IMR-90 (cell line): ENCODE measurements around the gene ALKBH1. TPM values are rescaled to one million over a fixed set of nuclear protein-coding genes. Genes with fewer than 3 reads are reported as not detected.

Source experiments
- ATAC-seq: fragments of 200-7000 bp; cut with Tn5 transposase; 2 replicates; pipeline ENCODE4 v1.9.1; 2020; ENCODE audit warnings: low read depth, mild to moderate bottlenecking, moderate library complexity
- BruUV-seq: library from RNA; stranded (reverse); fragments of 400-500 nt; replicated peaks from 2 replicates; lab custom pipeline; 2021; lab: Mats Ljungman, UMichigan
- CTCF ChIA-PET: fragments of 300-600 bp; formaldehyde crosslinking; extraction: SDS; loops from one replicate; lab custom pipeline; 2021; ENCODE audit warnings: antibody characterized with exemption; lab: Yijun Ruan, JAX
- POLR2A ChIA-PET: fragments of 300-600 bp; sonication (Branson Sonifier 250); formaldehyde crosslinking; loops from one replicate; lab custom pipeline; 2022; ENCODE audit warnings: antibody characterized with exemption; ENCODE audit not compliant: unreplicated experiment; lab: Charles Lee
- DNase-seq: peaks from one replicate; pipeline ENCODE4 v3.0.0; 2013
- H2AFZ ChIP-seq: replicated peaks from 2 replicates; pipeline ENCODE3; 2013; ENCODE audit warnings: low read length, mild to moderate bottlenecking; ENCODE audit not compliant: poor library complexity
- H2AK5ac ChIP-seq: 2 replicates; pipeline ENCODE4 v1.6.1; 2013; ENCODE audit warnings: low read depth, low read length, inconsistent platforms
- H2AK9ac ChIP-seq: replicated peaks from 2 replicates; pipeline ENCODE3; 2013; ENCODE audit warnings: mild to moderate bottlenecking, low read depth, low read length, moderate library complexity; ENCODE audit not compliant: poor library complexity
- H2BK120ac ChIP-seq: 2 replicates; pipeline ENCODE4 v1.6.1; 2013; ENCODE audit warnings: low read depth, low read length, inconsistent platforms
- H2BK15ac ChIP-seq: 3 replicates; pipeline ENCODE4 v1.6.1; 2013; ENCODE audit warnings: low read depth, low read length, inconsistent platforms
- H2BK20ac ChIP-seq: 2 replicates; pipeline ENCODE4 v1.6.1; 2013; ENCODE audit warnings: low read depth, mild to moderate bottlenecking, inconsistent platforms, low read length, moderate library complexity
- H2BK5ac ChIP-seq: 2 replicates; pipeline ENCODE4 v1.6.1; 2013; ENCODE audit warnings: mild to moderate bottlenecking, low read depth, low read length, inconsistent platforms; ENCODE audit not compliant: poor library complexity, severe bottlenecking
- H3K14ac ChIP-seq: replicated peaks from 2 replicates; pipeline ENCODE4 v1.6.1; 2013; ENCODE audit warnings: low read depth, low read length, inconsistent platforms
- H3K18ac ChIP-seq: 2 replicates; pipeline ENCODE4 v1.6.1; 2013; ENCODE audit warnings: low read depth, low read length, control low read depth
- H3K23ac ChIP-seq: 2 replicates; pipeline ENCODE4 v1.6.1; 2013; ENCODE audit warnings: low read depth, low read length, inconsistent platforms
- H3K27ac ChIP-seq: 2 replicates; pipeline ENCODE4 v1.5.1; 2013; ENCODE audit warnings: mild to moderate bottlenecking, control low read depth, low read length; ENCODE audit not compliant: insufficient read depth
- H3K27me3 ChIP-seq: 2 replicates; pipeline ENCODE4 v1.6.1; 2013; ENCODE audit warnings: low read length; ENCODE audit not compliant: control insufficient read depth, insufficient read depth
- H3K36me3 ChIP-seq: 2 replicates; pipeline ENCODE4 v1.6.1; 2013; ENCODE audit warnings: low read length, mixed read lengths; ENCODE audit not compliant: control insufficient read depth, insufficient read depth
- H3K4ac ChIP-seq: 2 replicates; pipeline ENCODE4 v1.6.1; 2013; ENCODE audit warnings: low read depth, low read length, inconsistent platforms
- H3K4me1 ChIP-seq: 2 replicates; pipeline ENCODE4 v1.6.1; 2013; ENCODE audit warnings: low read length, mixed read lengths; ENCODE audit not compliant: control insufficient read depth, insufficient read depth
- H3K4me2 ChIP-seq: 2 replicates; pipeline ENCODE4 v1.6.1; 2013; ENCODE audit warnings: low read depth, mild to moderate bottlenecking, control low read depth, low read length, moderate library complexity
- H3K4me3 ChIP-seq: 2 replicates; pipeline ENCODE4 v1.5.1; 2013; ENCODE audit warnings: low read depth, mild to moderate bottlenecking, control low read depth, low read length, moderate library complexity; ENCODE audit not compliant: insufficient read depth
- H3K56ac ChIP-seq: 2 replicates; pipeline ENCODE4 v1.6.1; 2013; ENCODE audit warnings: low read length, inconsistent platforms; ENCODE audit not compliant: insufficient read depth; ENCODE audit errors: extremely low read depth
- H3K79me1 ChIP-seq, 2 experiments: 2 replicates each; pipeline ENCODE4 v1.6.1; 2013; ENCODE audit warnings: low read length in 2 of 2, inconsistent platforms in 1 of 2, low read depth in 1 of 2
- H3K9ac ChIP-seq: 2 replicates; pipeline ENCODE4 v1.6.1; 2013; ENCODE audit warnings: low read depth, low read length, control low read depth
- H3K9me1 ChIP-seq: 2 replicates; pipeline ENCODE4 v1.6.1; 2013; ENCODE audit warnings: low read length, inconsistent platforms; ENCODE audit not compliant: insufficient read depth
- H3K9me3 ChIP-seq: 2 replicates; pipeline ENCODE4 v1.6.1; 2013; ENCODE audit warnings: low read length; ENCODE audit not compliant: control insufficient read depth, insufficient read depth
- H4K20me1 ChIP-seq: 2 replicates; pipeline ENCODE4 v1.6.1; 2013; ENCODE audit warnings: low read length, inconsistent platforms; ENCODE audit not compliant: insufficient read depth
- H4K5ac ChIP-seq: 2 replicates; pipeline ENCODE4 v1.6.1; 2013; ENCODE audit warnings: mild to moderate bottlenecking, low read depth, low read length, control low read depth
- H4K8ac ChIP-seq, 2 experiments: 2 replicates each; pipeline ENCODE4 v1.6.1; 2013; ENCODE audit warnings: low read depth in 2 of 2, low read length in 2 of 2, control low read depth in 1 of 2, inconsistent platforms in 1 of 2
- H4K91ac ChIP-seq: 2 replicates; pipeline ENCODE4 v1.6.1; 2013; ENCODE audit warnings: low read depth, low read length, inconsistent platforms; ENCODE audit not compliant: insufficient read depth
- BHLHE40 ChIP-seq: fragments of 150-350 bp; IDR thresholded peaks from 2 replicates; pipeline ENCODE4 v1.6.1; 2016; ENCODE audit warnings: mild to moderate bottlenecking, low read depth, low read length
- CHD1 ChIP-seq: IDR thresholded peaks from 2 replicates; pipeline ENCODE4 v1.6.1; 2012; ENCODE audit warnings: low read depth, low read length, improper control_type of control experiment
- CTCF ChIP-seq: conservative IDR thresholded peaks from 2 replicates; pipeline ENCODE4 v1.5.1; 2012; ENCODE audit warnings: mild to moderate bottlenecking, low read depth, low read length, improper control_type of control experiment
- ELK1 ChIP-seq: fragments of 150-350 bp; IDR thresholded peaks from 2 replicates; pipeline ENCODE4 v1.6.1; 2016; ENCODE audit warnings: low read depth, mild to moderate bottlenecking, low read length, moderate library complexity, borderline replicate concordance
- FOS ChIP-seq: fragments of 150-350 bp; IDR thresholded peaks from 2 replicates; pipeline ENCODE4 v1.6.1; 2016; ENCODE audit warnings: low read depth, low read length
- MAFK ChIP-seq: IDR thresholded peaks from 2 replicates; pipeline ENCODE4 v1.6.1; 2012; ENCODE audit warnings: low read depth, low read length, improper control_type of control experiment
- MAZ ChIP-seq: IDR thresholded peaks from 2 replicates; pipeline ENCODE4 v1.6.1; 2012; ENCODE audit warnings: low read depth, mild to moderate bottlenecking, low read length, improper control_type of control experiment, moderate library complexity, borderline replicate concordance
- MXI1 ChIP-seq: IDR thresholded peaks from 2 replicates; pipeline ENCODE4 v1.6.1; 2012; ENCODE audit warnings: low read depth, mild to moderate bottlenecking, low read length, moderate library complexity, borderline replicate concordance
- NFE2L2 ChIP-seq: fragments of 150-350 bp; IDR thresholded peaks from 2 replicates; pipeline ENCODE4 v1.6.1; 2016; ENCODE audit warnings: low read depth, mild to moderate bottlenecking, low read length
- POLR2A ChIP-seq: IDR thresholded peaks from 2 replicates; pipeline ENCODE4 v1.6.1; 2012; ENCODE audit warnings: mild to moderate bottlenecking, low read depth, low read length
- RAD21 ChIP-seq: IDR thresholded peaks from 2 replicates; pipeline ENCODE4 v1.6.1; 2012; ENCODE audit warnings: low read length, improper control_type of control experiment
- WGBS, 2 experiments: methylation state at CpG; one replicate each; pipeline versions ENCODE4 v1.1.5 to v1.1.7; 2013; ENCODE audit warnings: missing lambda C conversion rate in 2 of 2; ENCODE audit not compliant: insufficient read length in 1 of 2; ENCODE audit errors: extremely low coverage in 2 of 2; 5-methylcytosine and 5-hydroxymethylcytosine counted together
- dilution Hi-C: fragments of 300-500 bp; cut with HindIII; formaldehyde crosslinking; loops from one replicate; pipeline ENCODE4 v1.14.3; 2018; ENCODE audit warnings: low sequenced_read_pairs; ENCODE audit not compliant: unreplicated experiment
- in situ Hi-C: fragments of 300-500 bp; cut with MboI; formaldehyde crosslinking; loops from 3 replicates; pipeline ENCODE4 v1.14.3; 2019; ENCODE audit warnings: low sequenced_read_pairs, inconsistent platforms, mixed read lengths
- intact Hi-C: fragments of 100-400 bp; cut with micrococcal nuclease; formaldehyde crosslinking; loops from 2 replicates; pipeline ENCODE4 v1.10.0; 2022
- polyA plus RNA-seq, 3 experiments: library from polyadenylated mRNA; depleted of rRNA; stranded (reverse); fragments of >200 nt; gene quantifications; 2 replicates each; pipeline ENCODE4 v1.2.3, GENCODE V29; 2012; ENCODE audit warnings: low replicate concordance in 1 of 3
- total RNA-seq: library from RNA; depleted of rRNA; stranded (reverse); fragments of >200 nt; gene quantifications from 2 replicates; pipeline ENCODE4 v1.2.3, GENCODE V29; 2012
- TF ChIP-seq, protein P1 (sequence below): fragments of 150-350 bp; IDR thresholded peaks from 2 replicates; pipeline ENCODE4 v1.6.1; 2017; ENCODE audit warnings: mild to moderate bottlenecking, antibody characterized with exemption, low read length, low read depth

ALKBH1 gene
- total and polyA plus RNA-seq, 2 of the 4 experiments (the other 2 are of a cell fraction) = 10.0 to 10.8 TPM

DNA sequence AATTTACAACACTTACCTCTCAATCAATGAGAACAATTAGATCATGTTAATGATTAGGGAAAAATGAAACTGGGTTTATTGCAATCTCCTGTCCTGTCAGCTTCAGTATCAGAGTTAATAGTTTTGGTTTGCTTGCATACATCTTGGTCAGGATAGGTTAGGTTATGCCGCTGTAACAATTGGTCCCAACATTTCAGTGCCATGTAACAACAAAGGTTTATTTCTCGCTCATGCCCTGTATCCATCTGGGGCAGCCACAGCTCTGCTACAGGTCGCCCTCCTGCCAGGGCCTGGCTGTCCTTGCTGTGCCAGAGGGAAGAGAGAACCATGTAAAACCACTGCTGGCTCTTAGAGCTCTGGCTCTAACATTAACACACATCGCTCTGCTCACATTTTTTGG, 60.9 kb downstream of the ALKBH1 start:
- H3K4ac ChIP-seq = no peak overlapping the region
- no peak overlapping the region for H2BK120ac ChIP-seq
- H3K36me3 ChIP-seq = no peaks in the 10 kb centered on the region
- ChIA-PET CTCF (interaction anchor here (0.6 kb wide), 1 partner anchor 40 kb away, joined by 3 read pairs; no protein-coding TSS in a partner anchor), POLR2A (no interaction called here)
- no peak overlapping the region for H3K18ac ChIP-seq
- no peak overlapping the region for H2BK15ac ChIP-seq
- H3K4me3 ChIP-seq = no peak overlapping the region
- H3K27ac ChIP-seq = no peak overlapping the region
- no peak overlapping the region for H4K5ac ChIP-seq
- no peak overlapping the region for H3K14ac ChIP-seq
- no peak overlapping the region for H3K4me2 ChIP-seq
- WGBS, 2 experiments = 67% methylated on average over 2 of the region's 4 CpGs; no CpG with 5 or more reads in 1 of the 2 experiments
- H3K9me1 ChIP-seq = peaks cover 2% of the 10 kb centered on the region; the same call in 1 of the 2 replicates
- ATAC-seq (no peak), DNase-seq (no peak)
- intact Hi-C loops = no loop called here
- in situ Hi-C loops = no loop called here
- no peak overlapping the region for H2AK9ac ChIP-seq
- peaks cover under 1% of the 10 kb centered on the region for H3K4me1 ChIP-seq
- dilution Hi-C loops = no loop called here
- no peak overlapping the region for H3K23ac ChIP-seq
- H3K79me1 ChIP-seq = no peaks in the 10 kb centered on the region
- no peak overlapping the region for H2AFZ ChIP-seq
- no peak overlapping the region for H2BK5ac ChIP-seq
- H4K8ac ChIP-seq = no peak overlapping the region
- no peaks in the 10 kb centered on the region for H4K20me1 ChIP-seq
- TF ChIP-seq MAZ (no peak), RAD21 (no peak), FOS (no peak), NFE2L2 (no peak), BHLHE40 (no peak), MAFK (no peak), CHD1 (no peak), MXI1 (no peak), CTCF (no peak), POLR2A (no peak), ELK1 (no peak)
- TF ChIP-seq, protein P1, sequence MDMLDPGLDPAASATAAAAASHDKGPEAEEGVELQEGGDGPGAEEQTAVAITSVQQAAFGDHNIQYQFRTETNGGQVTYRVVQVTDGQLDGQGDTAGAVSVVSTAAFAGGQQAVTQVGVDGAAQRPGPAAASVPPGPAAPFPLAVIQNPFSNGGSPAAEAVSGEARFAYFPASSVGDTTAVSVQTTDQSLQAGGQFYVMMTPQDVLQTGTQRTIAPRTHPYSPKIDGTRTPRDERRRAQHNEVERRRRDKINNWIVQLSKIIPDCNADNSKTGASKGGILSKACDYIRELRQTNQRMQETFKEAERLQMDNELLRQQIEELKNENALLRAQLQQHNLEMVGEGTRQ = no peak
- no TSS peak for BruUV-seq
- H4K91ac ChIP-seq = no peak overlapping the region
- H3K56ac ChIP-seq = no peak overlapping the region
- no peaks in the 10 kb centered on the region for H3K9me3 ChIP-seq
- H2AK5ac ChIP-seq = no peak overlapping the region
- no peak overlapping the region for H3K9ac ChIP-seq
- no peaks in the 10 kb centered on the region for H3K27me3 ChIP-seq
- no peak overlapping the region for H2BK20ac ChIP-seq
